HL-60 (cell line): ENCODE data around the gene RBFA.

Source experiments
- CTCF ChIP-seq: IDR thresholded peaks from one replicate; pipeline ENCODE4 v1.5.1; 2011; ENCODE audit warnings: low read length, control low read depth, inconsistent platforms; ENCODE audit not compliant: insufficient read depth
- GABPA ChIP-seq: IDR thresholded peaks from 2 replicates; pipeline ENCODE4 v1.6.1; 2012; ENCODE audit warnings: low read depth
- POLR2AphosphoS5 ChIP-seq: IDR thresholded peaks from 2 replicates; pipeline ENCODE4 v1.6.1; 2012; ENCODE audit warnings: low read depth
- SPI1 ChIP-seq: IDR thresholded peaks from 2 replicates; pipeline ENCODE4 v1.6.1; 2012; ENCODE audit warnings: low read depth, mild to moderate bottlenecking, borderline replicate concordance
- TF ChIP-seq, protein P1 (sequence below): IDR thresholded peaks from 2 replicates; pipeline ENCODE4 v1.6.1; 2012; ENCODE audit warnings: low read depth; ENCODE audit not compliant: insufficient replicate concordance

DNA sequence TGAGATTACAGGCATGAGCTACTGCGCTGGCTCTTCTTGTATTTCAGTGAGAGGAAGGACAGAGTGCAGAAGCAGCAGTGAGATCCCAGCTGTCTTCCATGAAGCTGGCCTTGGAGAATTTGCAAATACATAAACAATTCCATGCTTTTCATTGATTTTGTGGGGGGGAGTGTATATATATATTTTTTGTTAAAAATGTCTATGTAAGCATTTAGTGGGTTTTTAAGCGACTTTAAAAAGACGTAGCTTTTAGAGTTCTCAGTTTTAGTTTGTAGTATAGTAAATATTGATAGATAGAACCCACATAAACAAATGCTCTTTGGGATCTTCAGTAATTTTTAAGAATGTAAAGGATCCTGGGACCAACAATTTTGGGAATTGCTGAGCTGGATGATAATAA is 6.3 kb downstream of the RBFA start:
- TF ChIP-seq POLR2AphosphoS5 (no peak), CTCF (no peak), SPI1 (no peak), GABPA (no peak)
- TF ChIP-seq, protein P1, sequence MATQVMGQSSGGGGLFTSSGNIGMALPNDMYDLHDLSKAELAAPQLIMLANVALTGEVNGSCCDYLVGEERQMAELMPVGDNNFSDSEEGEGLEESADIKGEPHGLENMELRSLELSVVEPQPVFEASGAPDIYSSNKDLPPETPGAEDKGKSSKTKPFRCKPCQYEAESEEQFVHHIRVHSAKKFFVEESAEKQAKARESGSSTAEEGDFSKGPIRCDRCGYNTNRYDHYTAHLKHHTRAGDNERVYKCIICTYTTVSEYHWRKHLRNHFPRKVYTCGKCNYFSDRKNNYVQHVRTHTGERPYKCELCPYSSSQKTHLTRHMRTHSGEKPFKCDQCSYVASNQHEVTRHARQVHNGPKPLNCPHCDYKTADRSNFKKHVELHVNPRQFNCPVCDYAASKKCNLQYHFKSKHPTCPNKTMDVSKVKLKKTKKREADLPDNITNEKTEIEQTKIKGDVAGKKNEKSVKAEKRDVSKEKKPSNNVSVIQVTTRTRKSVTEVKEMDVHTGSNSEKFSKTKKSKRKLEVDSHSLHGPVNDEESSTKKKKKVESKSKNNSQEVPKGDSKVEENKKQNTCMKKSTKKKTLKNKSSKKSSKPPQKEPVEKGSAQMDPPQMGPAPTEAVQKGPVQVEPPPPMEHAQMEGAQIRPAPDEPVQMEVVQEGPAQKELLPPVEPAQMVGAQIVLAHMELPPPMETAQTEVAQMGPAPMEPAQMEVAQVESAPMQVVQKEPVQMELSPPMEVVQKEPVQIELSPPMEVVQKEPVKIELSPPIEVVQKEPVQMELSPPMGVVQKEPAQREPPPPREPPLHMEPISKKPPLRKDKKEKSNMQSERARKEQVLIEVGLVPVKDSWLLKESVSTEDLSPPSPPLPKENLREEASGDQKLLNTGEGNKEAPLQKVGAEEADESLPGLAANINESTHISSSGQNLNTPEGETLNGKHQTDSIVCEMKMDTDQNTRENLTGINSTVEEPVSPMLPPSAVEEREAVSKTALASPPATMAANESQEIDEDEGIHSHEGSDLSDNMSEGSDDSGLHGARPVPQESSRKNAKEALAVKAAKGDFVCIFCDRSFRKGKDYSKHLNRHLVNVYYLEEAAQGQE: no peak
